Vagina (tissue), 2 donors: Measurements from ENCODE around the gene RNF43.

Experiments used
- POLR2AphosphoS5 ChIP-seq, 2 donors: sonication (generic); formaldehyde crosslinking; IDR thresholded peaks; one replicate each; pipeline ENCODE4 v1.9.0; 2017; ENCODE audit warnings: antibody characterized with exemption in 2 of 2, mild to moderate bottlenecking in 2 of 2, low read depth in 1 of 2; ENCODE audit not compliant: insufficient read depth in 1 of 2
- TF ChIP-seq, protein P1 (sequence below), 3 experiments: fragments of 450-650 bp in 2 of 3; fragments of 200-600 bp in 1 of 3; sonication (generic) in 1 of 3; IDR thresholded peaks; one replicate each; pipeline ENCODE4 v1.5.1; 2017 to 2019; ENCODE audit warnings: antibody characterized with exemption in 3 of 3, mild to moderate bottlenecking in 2 of 3, moderate library complexity in 2 of 3

DNA sequence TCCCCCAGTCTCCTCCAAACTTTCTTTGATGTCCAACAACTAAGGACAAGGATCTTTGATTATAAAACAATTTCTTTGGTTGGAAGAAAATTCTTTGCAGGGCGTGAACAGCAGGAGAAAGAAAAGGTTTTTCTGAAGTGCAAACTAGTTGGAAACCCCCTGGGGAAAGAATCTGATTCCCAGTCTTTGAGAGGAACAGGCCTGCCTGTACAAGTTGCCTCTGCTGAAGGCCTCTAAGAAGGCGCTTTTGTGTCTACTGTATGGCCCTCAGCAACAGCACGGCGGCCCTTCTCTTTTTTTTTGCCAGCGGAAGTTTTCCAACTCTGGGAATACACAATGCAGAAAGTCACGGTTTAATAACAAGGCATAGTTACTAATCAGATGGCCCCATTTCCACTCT lies 14.0 kb downstream of the RNF43 start:
- TF ChIP-seq, protein P1, sequence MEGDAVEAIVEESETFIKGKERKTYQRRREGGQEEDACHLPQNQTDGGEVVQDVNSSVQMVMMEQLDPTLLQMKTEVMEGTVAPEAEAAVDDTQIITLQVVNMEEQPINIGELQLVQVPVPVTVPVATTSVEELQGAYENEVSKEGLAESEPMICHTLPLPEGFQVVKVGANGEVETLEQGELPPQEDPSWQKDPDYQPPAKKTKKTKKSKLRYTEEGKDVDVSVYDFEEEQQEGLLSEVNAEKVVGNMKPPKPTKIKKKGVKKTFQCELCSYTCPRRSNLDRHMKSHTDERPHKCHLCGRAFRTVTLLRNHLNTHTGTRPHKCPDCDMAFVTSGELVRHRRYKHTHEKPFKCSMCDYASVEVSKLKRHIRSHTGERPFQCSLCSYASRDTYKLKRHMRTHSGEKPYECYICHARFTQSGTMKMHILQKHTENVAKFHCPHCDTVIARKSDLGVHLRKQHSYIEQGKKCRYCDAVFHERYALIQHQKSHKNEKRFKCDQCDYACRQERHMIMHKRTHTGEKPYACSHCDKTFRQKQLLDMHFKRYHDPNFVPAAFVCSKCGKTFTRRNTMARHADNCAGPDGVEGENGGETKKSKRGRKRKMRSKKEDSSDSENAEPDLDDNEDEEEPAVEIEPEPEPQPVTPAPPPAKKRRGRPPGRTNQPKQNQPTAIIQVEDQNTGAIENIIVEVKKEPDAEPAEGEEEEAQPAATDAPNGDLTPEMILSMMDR (IDR thresholded peaks at IDR 0.05), result no peak
- TF ChIP-seq POLR2AphosphoS5 (IDR thresholded peaks at IDR 0.05; ENCODE audit: insufficient read depth in 1 of 2, low read depth in 1 of 2), result no peak
